ENCODE results near the gene RUSC2. TPM values are rescaled to one million over a fixed set of nuclear protein-coding genes. Genes with fewer than 3 reads are reported as not detected.

The RUSC2 gene
- total and polyA plus RNA-seq, 2 of the 13 experiments (the other 11 are each of a cell fraction or from before 2014, with no cell fraction given): 2.8 to 3.3 TPM

DNA sequence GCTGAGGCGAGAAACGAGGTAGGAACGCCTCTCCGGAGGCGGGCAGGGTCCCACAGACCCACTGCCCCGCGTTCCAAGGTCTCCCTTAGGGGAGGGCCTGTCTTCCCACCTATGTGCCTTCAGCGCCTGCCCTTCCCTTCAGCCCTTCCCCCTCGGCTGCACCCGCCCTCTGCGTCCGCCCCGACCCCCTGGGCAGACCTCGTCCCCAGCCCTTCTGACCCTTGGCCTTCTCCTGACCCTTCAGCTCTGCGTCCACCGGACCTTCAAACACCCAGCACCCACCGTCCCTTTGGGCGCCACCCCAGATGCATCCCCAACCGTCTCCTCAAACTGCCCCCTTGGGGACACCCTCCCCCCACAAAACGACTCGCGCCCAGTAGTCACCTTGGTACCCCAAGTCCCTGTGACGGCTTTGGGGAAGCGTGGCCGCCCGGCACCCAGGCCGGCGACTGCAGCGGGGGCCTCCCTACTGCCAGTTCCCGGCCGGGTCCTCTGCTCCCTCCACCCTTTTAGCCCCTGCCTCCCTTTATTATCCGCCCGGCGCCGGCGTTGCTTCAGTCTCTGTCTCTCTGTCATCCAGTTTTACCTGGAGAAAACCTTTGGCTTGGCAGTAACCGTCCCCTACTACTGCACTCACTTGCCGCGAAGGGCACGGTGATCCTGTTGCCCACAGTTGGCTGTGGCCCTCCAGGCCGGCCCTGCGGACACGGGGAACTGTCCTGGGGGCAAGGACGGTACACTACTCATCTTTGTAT lies 421 bp downstream of the RUSC2 start (continued):
- TF ChIP-seq, protein P1, sequence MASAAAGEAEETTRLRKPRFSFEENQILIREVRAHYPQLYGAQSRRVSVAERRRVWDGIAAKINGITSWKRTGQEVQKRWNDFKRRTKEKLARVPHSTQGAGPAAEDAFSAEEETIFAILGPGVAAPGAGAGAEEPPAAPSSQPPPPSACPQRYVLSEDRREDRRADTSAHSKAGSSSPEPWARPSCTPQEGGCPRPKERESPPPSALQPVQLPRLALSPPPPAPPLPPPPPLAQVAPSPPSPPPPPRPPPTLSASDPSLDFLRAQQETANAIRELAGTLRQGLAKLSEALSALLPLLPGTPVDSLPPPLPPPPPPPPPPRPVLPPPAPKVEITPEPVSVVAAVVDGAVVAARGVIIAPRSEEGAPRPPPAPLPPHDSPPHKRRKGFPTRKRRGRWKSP (CRISPR knock-in tag; IDR thresholded peaks at IDR 0.05): no peak
- TF ChIP-seq ZNF496 (CRISPR knock-in tag; IDR thresholded peaks at IDR 0.05; ENCODE audit: insufficient replicate concordance) (no peak), NFATC3 (CRISPR knock-in tag; IDR thresholded peaks at IDR 0.05) (no peak), ZSCAN20 (CRISPR knock-in tag; IDR thresholded peaks at IDR 0.05; ENCODE audit: borderline replicate concordance) (0 out of 2 replicates have a peak, but pooled peaks have one; percentile 15), PRMT3 (CRISPR knock-in tag; IDR thresholded peaks at IDR 0.05; ENCODE audit: borderline replicate concordance, low read depth) (no peak), ZNF296 (CRISPR knock-in tag; conservative IDR thresholded peaks at IDR 0.05) (0 out of 2 replicates have a peak, but pooled peaks have one; percentile 11), ZNF83 (CRISPR knock-in tag; IDR thresholded peaks at IDR 0.05; ENCODE audit: borderline replicate concordance) (peak; percentile 74; the same call in 1 of the 2 replicates), NCOR1 (IDR thresholded peaks at IDR 0.05; ENCODE audit: borderline replicate concordance, low read length) (no peak), ZNF234 (CRISPR knock-in tag; conservative IDR thresholded peaks at IDR 0.05) (no peak), HMG20A (CRISPR knock-in tag; IDR thresholded peaks at IDR 0.05; ENCODE audit: borderline replicate concordance) (no peak), ZNF263 (CRISPR knock-in tag; IDR thresholded peaks at IDR 0.05) (no peak), ZNF564 (CRISPR knock-in tag; IDR thresholded peaks at IDR 0.05) (peak; percentile 39; the same call in 1 of the 2 replicates), ATAD3A (CRISPR knock-in tag; IDR thresholded peaks at IDR 0.05) (no peak), KDM5B (CRISPR knock-in tag; IDR thresholded peaks at IDR 0.05; ENCODE audit: borderline replicate concordance) (0 out of 2 replicates have a peak, but pooled peaks have one; percentile 13), NFE2 (CRISPR knock-in tag; IDR thresholded peaks at IDR 0.05) (0 out of 2 replicates have a peak, but pooled peaks have one; percentile 19)
- TF ChIP-seq, protein P2, sequence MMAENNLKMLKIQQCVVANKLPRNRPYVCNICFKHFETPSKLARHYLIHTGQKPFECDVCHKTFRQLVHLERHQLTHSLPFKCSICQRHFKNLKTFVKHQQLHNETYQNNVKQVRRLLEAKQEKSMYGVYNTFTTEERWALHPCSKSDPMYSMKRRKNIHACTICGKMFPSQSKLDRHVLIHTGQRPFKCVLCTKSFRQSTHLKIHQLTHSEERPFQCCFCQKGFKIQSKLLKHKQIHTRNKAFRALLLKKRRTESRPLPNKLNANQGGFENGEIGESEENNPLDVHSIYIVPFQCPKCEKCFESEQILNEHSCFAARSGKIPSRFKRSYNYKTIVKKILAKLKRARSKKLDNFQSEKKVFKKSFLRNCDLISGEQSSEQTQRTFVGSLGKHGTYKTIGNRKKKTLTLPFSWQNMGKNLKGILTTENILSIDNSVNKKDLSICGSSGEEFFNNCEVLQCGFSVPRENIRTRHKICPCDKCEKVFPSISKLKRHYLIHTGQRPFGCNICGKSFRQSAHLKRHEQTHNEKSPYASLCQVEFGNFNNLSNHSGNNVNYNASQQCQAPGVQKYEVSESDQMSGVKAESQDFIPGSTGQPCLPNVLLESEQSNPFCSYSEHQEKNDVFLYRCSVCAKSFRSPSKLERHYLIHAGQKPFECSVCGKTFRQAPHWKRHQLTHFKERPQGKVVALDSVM (CRISPR knock-in tag; IDR thresholded peaks at IDR 0.05): no peak
- TF ChIP-seq, protein P3, sequence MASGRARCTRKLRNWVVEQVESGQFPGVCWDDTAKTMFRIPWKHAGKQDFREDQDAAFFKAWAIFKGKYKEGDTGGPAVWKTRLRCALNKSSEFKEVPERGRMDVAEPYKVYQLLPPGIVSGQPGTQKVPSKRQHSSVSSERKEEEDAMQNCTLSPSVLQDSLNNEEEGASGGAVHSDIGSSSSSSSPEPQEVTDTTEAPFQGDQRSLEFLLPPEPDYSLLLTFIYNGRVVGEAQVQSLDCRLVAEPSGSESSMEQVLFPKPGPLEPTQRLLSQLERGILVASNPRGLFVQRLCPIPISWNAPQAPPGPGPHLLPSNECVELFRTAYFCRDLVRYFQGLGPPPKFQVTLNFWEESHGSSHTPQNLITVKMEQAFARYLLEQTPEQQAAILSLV (CRISPR knock-in tag; IDR thresholded peaks at IDR 0.05; ENCODE audit: borderline replicate concordance): no peak
- TF ChIP-seq, protein P4, sequence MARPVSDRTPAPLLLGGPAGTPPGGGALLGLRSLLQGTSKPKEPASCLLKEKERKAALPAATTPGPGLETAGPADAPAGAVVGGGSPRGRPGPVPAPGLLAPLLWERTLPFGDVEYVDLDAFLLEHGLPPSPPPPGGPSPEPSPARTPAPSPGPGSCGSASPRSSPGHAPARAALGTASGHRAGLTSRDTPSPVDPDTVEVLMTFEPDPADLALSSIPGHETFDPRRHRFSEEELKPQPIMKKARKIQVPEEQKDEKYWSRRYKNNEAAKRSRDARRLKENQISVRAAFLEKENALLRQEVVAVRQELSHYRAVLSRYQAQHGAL (CRISPR knock-in tag; IDR thresholded peaks at IDR 0.05; ENCODE audit: not compliant biosample characterization): no peak
- TF ChIP-seq, protein P5, sequence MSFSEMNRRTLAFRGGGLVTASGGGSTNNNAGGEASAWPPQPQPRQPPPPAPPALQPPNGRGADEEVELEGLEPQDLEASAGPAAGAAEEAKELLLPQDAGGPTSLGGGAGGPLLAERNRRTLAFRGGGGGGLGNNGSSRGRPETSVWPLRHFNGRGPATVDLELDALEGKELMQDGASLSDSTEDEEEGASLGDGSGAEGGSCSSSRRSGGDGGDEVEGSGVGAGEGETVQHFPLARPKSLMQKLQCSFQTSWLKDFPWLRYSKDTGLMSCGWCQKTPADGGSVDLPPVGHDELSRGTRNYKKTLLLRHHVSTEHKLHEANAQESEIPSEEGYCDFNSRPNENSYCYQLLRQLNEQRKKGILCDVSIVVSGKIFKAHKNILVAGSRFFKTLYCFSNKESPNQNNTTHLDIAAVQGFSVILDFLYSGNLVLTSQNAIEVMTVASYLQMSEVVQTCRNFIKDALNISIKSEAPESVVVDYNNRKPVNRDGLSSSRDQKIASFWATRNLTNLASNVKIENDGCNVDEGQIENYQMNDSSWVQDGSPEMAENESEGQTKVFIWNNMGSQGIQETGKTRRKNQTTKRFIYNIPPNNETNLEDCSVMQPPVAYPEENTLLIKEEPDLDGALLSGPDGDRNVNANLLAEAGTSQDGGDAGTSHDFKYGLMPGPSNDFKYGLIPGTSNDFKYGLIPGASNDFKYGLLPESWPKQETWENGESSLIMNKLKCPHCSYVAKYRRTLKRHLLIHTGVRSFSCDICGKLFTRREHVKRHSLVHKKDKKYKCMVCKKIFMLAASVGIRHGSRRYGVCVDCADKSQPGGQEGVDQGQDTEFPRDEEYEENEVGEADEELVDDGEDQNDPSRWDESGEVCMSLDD (CRISPR knock-in tag; IDR thresholded peaks at IDR 0.05; ENCODE audit: borderline replicate concordance): peak; percentile 48; the same call in 1 of the 2 replicates
